GM23248 (cell line): ENCODE measurements around the gene TRABD. TPM values are rescaled to one million over a fixed set of nuclear protein-coding genes. Genes with fewer than 3 reads are reported as not detected.
A peak's percentile ranks its signal among the peaks of the same experiment; 100 is the strongest.

ENCODE experiments used
- DNase-seq: peaks from one replicate; pipeline ENCODE4 v3.0.0-alpha.2; 2015
- H2AFZ ChIP-seq: fragments of 200-600 bp; sonication (generic); 2 replicates; pipeline ENCODE4 v1.6.1; 2016; ENCODE audit warnings: antibody characterized with exemption
- H3F3A ChIP-seq: fragments of 200-600 bp; sonication (generic); 2 replicates; pipeline ENCODE4 v1.6.1; 2016; ENCODE audit warnings: mild to moderate bottlenecking, antibody characterized with exemption, mixed run types; ENCODE audit not compliant: insufficient read depth
- H3K27ac ChIP-seq: fragments of 200-600 bp; sonication (generic); 2 replicates; pipeline ENCODE4 v1.5.1; 2016; ENCODE audit warnings: mild to moderate bottlenecking
- H3K27me3 ChIP-seq: fragments of 200-600 bp; sonication (generic); replicated peaks from 2 replicates; pipeline ENCODE4 v1.6.1; 2016; ENCODE audit warnings: mild to moderate bottlenecking; ENCODE audit not compliant: insufficient read depth
- H3K36me3 ChIP-seq: fragments of 200-600 bp; sonication (generic); 2 replicates; pipeline ENCODE4 v1.6.1; 2016; ENCODE audit warnings: low read depth, mild to moderate bottlenecking
- H3K4me1 ChIP-seq: fragments of 200-600 bp; sonication (generic); 2 replicates; pipeline ENCODE4 v1.6.1; 2016; ENCODE audit warnings: mild to moderate bottlenecking; ENCODE audit not compliant: insufficient read depth
- H3K4me2 ChIP-seq: fragments of 200-600 bp; sonication (generic); one replicate; pipeline ENCODE4 v1.6.1; 2016; ENCODE audit warnings: mild to moderate bottlenecking; ENCODE audit not compliant: unreplicated experiment
- H3K4me3 ChIP-seq: fragments of 200-600 bp; sonication (generic); 2 replicates; pipeline ENCODE4 v1.5.1; 2016; ENCODE audit warnings: mild to moderate bottlenecking
- H3K79me2 ChIP-seq: fragments of 200-600 bp; sonication (generic); 2 replicates; pipeline ENCODE4 v1.6.1; 2016; ENCODE audit warnings: mild to moderate bottlenecking; ENCODE audit not compliant: insufficient read depth
- H3K9ac ChIP-seq: fragments of 200-600 bp; sonication (generic); 2 replicates; pipeline ENCODE4 v1.6.1; 2016; ENCODE audit warnings: mild to moderate bottlenecking
- H3K9me2 ChIP-seq: fragments of 200-600 bp; sonication (generic); 2 replicates; pipeline ENCODE4 v1.6.1; 2016; ENCODE audit warnings: mixed run types, mild to moderate bottlenecking, moderate library complexity; ENCODE audit not compliant: insufficient read depth
- H3K9me3 ChIP-seq: fragments of 200-600 bp; sonication (generic); one replicate; pipeline ENCODE4 v1.6.1; 2017; ENCODE audit warnings: low read depth
- H4K20me1 ChIP-seq: fragments of 200-600 bp; sonication (generic); 2 replicates; pipeline ENCODE4 v1.6.0; 2016; ENCODE audit not compliant: insufficient read depth
- EZH2 ChIP-seq: fragments of 200-600 bp; sonication (generic); IDR thresholded peaks from 2 replicates; pipeline ENCODE4 v1.6.1; 2018; ENCODE audit warnings: antibody characterized with exemption, mild to moderate bottlenecking; ENCODE audit not compliant: insufficient read depth, poor library complexity, severe bottlenecking
- EZH2phosphoT487 ChIP-seq: fragments of 200-600 bp; sonication (generic); IDR thresholded peaks from 2 replicates; pipeline ENCODE4 v1.6.1; 2018; ENCODE audit warnings: antibody characterized with exemption, moderate library complexity, mild to moderate bottlenecking, low read depth; ENCODE audit not compliant: insufficient read depth
- WGBS, 2 experiments: methylation state at CpG; one replicate each; pipeline ENCODE4 v1.1.6; 2015 to 2017; ENCODE audit warnings: low lambda C conversion rate in 2 of 2, low coverage in 1 of 2; ENCODE audit errors: missing lambda C conversion rate in 2 of 2; 5-methylcytosine and 5-hydroxymethylcytosine counted together
- in situ Hi-C: fragments of 300-500 bp; cut with MboI; formaldehyde crosslinking; loops from 2 replicates; pipeline ENCODE4 v1.15.0; 2020
- polyA plus RNA-seq: library from polyadenylated mRNA; unstranded; fragments of >200 nt; fragmentation: Nextera tagmentation; extraction: Ambion mirVana; gene quantifications from 2 replicates; pipeline ENCODE4 v1.2.1, GENCODE V29; 2016
- total RNA-seq: library from RNA; depleted of rRNA; stranded (reverse); fragments of >200 nt; shearing (Covaris generic); gene quantifications from 2 replicates; pipeline ENCODE4 v1.2.3, GENCODE V29; 2014

The TRABD gene
- total and polyA plus RNA-seq, 2 experiments from 2014 or later, result 19.5 to 22.6 TPM

GRCh38 chr22:50184902-50185374 is 775 bp upstream of the TRABD start:
- H3K36me3 ChIP-seq, result no peaks in the 10 kb centered on the region

GRCh38 chr22:50186181-50186714 is 535 bp downstream of the TRABD start:
- no peak for TF ChIP-seq EZH2
- no peak for TF ChIP-seq EZH2phosphoT487
- 1 to 3% methylated on average over 11 to 46 of the region's 47 CpGs for WGBS, 2 experiments
- Histone ChIP-seq H3F3A (no peaks in the 10 kb centered on the region), H3K4me3 (peak overlapping the region; percentile 74), H3K9ac (peak overlapping the region; percentile 72), H4K20me1 (no peaks in the 10 kb centered on the region), H3K4me1 (0 out of 2 replicates have a peak, but pooled peaks cover 5% of the 10 kb centered on the region), H3K9me3 (no peaks in the 10 kb centered on the region), H2AFZ (peak overlapping the region; percentile 15), H3K4me2 (peak overlapping the region; percentile 95), H3K9me2 (no peaks in the 10 kb centered on the region), H3K79me2 (peaks cover 52% of the 10 kb centered on the region), H3K36me3 (no peaks in the 10 kb centered on the region), H3K27me3 (no peaks in the 10 kb centered on the region), H3K27ac (0 out of 2 replicates have a peak overlapping the region, but pooled peaks have one; percentile 3)
- no peak for DNase-seq
- in situ Hi-C loops, result no loop called here

More at GRCh38 chr22:50184902-50185374, 775 bp upstream of the TRABD start:
- Histone ChIP-seq H3K79me2 (peaks cover 39% of the 10 kb centered on the region), H3F3A (no peaks in the 10 kb centered on the region), H2AFZ (peak overlapping the region; percentile 90), H3K9ac (peak overlapping the region; percentile 63), H3K4me2 (peak overlapping the region; percentile 45), H3K27me3 (no peaks in the 10 kb centered on the region), H3K4me3 (peak overlapping the region; percentile 54), H3K4me1 (0 out of 2 replicates have a peak, but pooled peaks cover 5% of the 10 kb centered on the region), H3K27ac (no peak overlapping the region), H3K9me3 (no peaks in the 10 kb centered on the region), H4K20me1 (no peaks in the 10 kb centered on the region), H3K9me2 (no peaks in the 10 kb centered on the region)
- TF ChIP-seq EZH2 (no peak), EZH2phosphoT487 (no peak)
- in situ Hi-C loops, result no loop called here
- DNase-seq, result no peak
- 41 to 54% methylated on average over 31 to 42 of the region's 63 CpGs for WGBS, 2 experiments

GRCh38 chr22:50186761-50187523 is 1.2 kb downstream of the TRABD start:
- peak overlapping the region; percentile 15 for H2AFZ ChIP-seq

GRCh38 chr22:50188356-50188755 is 2.6 kb downstream of the TRABD start:
- Histone ChIP-seq H3K9ac (no peak overlapping the region), H2AFZ (no peak overlapping the region), H3K36me3 (no peaks in the 10 kb centered on the region), H3K4me2 (no peak overlapping the region), H3K27ac (no peak overlapping the region), H3K27me3 (no peaks in the 10 kb centered on the region), H3K79me2 (peaks cover 71% of the 10 kb centered on the region), H3K9me2 (no peaks in the 10 kb centered on the region), H3F3A (no peaks in the 10 kb centered on the region), H3K4me1 (0 out of 2 replicates have a peak, but pooled peaks cover 5% of the 10 kb centered on the region), H3K9me3 (no peaks in the 10 kb centered on the region), H3K4me3 (no peak overlapping the region), H4K20me1 (no peaks in the 10 kb centered on the region)
- in situ Hi-C loops, result no loop called here
- TF ChIP-seq EZH2phosphoT487, result no peak
- TF ChIP-seq EZH2, result no peak
- DNase-seq, result no peak
- WGBS, 2 experiments, result 94% methylated on average over 11 of the region's 11 CpGs

More at GRCh38 chr22:50186761-50187523, 1.2 kb downstream of the TRABD start:
- in situ Hi-C loops, result no loop called here
- peak; percentile 70 for DNase-seq
- peak overlapping the region; percentile 72 for H3K9ac ChIP-seq
- WGBS, 2 experiments, result 25 to 26% methylated on average over 24 to 25 of the region's 26 CpGs
- H3K27me3 ChIP-seq, result no peaks in the 10 kb centered on the region
- peak overlapping the region; percentile 74 for H3K4me3 ChIP-seq
- no peaks in the 10 kb centered on the region for H4K20me1 ChIP-seq
- TF ChIP-seq EZH2 (no peak), EZH2phosphoT487 (no peak)
- no peaks in the 10 kb centered on the region for H3K36me3 ChIP-seq
- H3K79me2 ChIP-seq, result peaks cover 59% of the 10 kb centered on the region
- no peaks in the 10 kb centered on the region for H3F3A ChIP-seq
- H3K9me3 ChIP-seq, result no peaks in the 10 kb centered on the region
- 0 out of 2 replicates have a peak overlapping the region, but pooled peaks have one; percentile 3 for H3K27ac ChIP-seq
- H3K4me2 ChIP-seq, result peak overlapping the region; percentile 95
- no peaks in the 10 kb centered on the region for H3K9me2 ChIP-seq
- H3K4me1 ChIP-seq, result 0 out of 2 replicates have a peak, but pooled peaks cover 5% of the 10 kb centered on the region
